ENCODE measurements around the gene SLC51A.

- TF ChIP-seq, protein P1, sequence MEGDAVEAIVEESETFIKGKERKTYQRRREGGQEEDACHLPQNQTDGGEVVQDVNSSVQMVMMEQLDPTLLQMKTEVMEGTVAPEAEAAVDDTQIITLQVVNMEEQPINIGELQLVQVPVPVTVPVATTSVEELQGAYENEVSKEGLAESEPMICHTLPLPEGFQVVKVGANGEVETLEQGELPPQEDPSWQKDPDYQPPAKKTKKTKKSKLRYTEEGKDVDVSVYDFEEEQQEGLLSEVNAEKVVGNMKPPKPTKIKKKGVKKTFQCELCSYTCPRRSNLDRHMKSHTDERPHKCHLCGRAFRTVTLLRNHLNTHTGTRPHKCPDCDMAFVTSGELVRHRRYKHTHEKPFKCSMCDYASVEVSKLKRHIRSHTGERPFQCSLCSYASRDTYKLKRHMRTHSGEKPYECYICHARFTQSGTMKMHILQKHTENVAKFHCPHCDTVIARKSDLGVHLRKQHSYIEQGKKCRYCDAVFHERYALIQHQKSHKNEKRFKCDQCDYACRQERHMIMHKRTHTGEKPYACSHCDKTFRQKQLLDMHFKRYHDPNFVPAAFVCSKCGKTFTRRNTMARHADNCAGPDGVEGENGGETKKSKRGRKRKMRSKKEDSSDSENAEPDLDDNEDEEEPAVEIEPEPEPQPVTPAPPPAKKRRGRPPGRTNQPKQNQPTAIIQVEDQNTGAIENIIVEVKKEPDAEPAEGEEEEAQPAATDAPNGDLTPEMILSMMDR (IDR thresholded peaks at IDR 0.05; ENCODE audit: extremely low read depth in 1 of 2, insufficient read depth in 1 of 2, low read depth in 1 of 2, low read length in 2 of 2) = no peak
- TF ChIP-seq, protein P2, sequence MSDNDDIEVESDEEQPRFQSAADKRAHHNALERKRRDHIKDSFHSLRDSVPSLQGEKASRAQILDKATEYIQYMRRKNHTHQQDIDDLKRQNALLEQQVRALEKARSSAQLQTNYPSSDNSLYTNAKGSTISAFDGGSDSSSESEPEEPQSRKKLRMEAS (IDR thresholded peaks at IDR 0.05; ENCODE audit: insufficient read depth, insufficient read length) = no peak
- TF ChIP-seq JUN (IDR thresholded peaks at IDR 0.05; ENCODE audit: borderline replicate concordance, insufficient read depth, insufficient read length, low read depth) = no peak
Observed at GRCh38 chr3:196263819-196264218, 47.5 kb downstream of the SLC51A start.

Measured in endothelial cell of umbilical vein (primary cell).